ENCODE results near the gene THADA.
"Not testable (repeated sequence)": the region's sequence is repeated elsewhere in the genome, so short reads cannot be mapped to it uniquely, and the experiment has no call there.

THADA gene

DNA sequence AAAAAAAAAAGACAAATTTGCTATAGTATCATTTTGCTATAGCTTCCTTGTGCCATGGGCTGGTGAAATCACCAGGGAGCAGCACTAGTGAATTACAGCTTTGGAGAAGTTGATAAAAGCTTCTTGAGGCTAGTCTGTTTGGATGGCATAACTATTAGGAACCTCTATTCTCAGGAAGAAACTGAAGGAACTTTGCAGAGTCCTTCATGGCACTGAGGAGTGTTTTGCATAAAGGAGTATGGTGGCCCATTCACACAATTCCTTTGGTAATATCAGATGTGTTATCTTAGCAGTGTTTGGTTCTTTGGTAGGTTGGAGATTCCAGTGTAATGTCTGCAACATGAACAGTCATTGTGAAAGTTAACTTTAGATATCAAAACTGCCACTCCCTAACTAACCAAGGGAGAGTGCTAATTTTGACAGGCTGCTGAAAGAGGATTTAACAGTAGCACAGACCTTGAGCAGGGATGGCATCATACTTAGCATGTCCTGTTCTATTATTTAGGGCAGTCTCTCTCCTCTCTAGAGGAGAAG lies 292.8 kb downstream of the THADA start:
- DNase-seq (ENCODE audit: low read depth in 2 of 2): no peak

DNA sequence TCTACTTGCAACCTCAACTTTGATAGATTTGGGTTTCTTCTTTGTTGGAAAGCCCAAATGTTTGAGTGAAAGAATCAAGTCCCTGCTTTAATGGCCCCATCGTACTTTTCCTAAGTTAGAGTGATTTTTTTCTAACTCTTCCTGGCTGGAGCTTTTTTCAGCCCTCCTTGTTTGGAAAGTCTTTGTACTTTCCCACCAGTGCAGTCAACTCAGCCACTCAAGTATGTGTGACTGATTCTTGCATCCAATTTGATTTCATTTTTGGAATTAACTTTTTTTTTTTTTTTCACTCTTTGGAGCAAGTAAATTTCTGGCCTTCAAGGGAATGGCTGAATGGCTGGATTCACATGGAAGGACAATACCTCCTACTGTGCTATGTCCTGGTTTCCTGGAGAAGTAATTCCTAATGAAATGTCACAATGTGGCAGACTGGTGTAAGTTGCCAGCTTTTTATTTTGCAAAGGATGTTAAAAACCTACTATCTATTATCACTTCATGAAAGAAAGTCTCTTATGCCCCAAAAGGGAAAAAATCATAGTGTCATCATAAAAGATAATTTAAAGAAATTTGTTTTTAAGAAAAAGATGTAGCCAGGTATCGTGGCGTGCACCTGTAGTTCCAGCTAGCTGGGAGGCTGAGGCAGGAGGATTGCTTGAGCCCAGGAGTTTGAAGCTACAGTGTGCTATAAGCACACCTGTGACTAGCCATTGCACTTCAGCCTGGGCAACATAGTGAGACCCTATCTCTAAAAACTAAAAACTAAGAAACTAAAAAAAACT lies 293.5 kb downstream of the THADA start:
- DNase-seq (ENCODE audit: low read depth in 2 of 2): no peak

DNA sequence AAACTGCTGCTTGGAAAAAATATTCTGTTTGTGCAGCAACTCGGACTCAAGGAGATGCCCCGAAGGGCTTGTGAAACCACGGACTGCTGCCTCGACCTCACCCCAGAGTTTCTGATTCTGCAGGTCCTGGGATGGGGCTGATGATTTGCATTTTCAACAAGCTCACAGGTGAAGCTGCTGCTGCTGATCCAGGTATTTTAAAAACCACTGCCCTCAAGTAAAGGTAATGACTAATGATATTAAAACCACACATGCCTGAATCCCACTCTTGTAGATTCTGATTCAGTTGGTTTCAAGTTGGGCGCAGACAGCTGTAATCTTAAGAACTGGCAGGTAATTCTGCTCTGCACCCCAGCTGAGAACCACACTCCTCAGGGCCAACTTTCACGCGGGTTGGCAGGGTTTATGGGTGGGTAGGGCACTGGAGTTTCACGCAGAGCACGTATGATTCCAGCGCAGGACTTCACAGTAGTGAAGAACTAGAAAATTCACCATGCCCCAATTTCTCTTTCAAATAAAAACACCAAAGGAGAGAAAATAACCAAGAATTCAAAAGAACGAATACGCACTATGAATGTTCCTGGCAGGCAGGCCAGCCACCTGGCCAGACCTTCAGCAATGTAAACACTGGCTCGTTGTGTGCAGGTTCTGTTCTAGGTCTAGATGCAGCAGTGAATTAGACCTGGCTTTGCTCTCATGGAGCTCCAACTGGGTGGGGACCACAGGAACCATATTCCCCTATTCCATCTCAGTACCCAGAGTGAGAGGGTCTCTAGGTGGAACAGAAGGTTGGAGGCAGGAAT lies 294.9 kb downstream of the THADA start:
- DNase-seq (ENCODE audit: low read depth in 2 of 2): no peak

DNA sequence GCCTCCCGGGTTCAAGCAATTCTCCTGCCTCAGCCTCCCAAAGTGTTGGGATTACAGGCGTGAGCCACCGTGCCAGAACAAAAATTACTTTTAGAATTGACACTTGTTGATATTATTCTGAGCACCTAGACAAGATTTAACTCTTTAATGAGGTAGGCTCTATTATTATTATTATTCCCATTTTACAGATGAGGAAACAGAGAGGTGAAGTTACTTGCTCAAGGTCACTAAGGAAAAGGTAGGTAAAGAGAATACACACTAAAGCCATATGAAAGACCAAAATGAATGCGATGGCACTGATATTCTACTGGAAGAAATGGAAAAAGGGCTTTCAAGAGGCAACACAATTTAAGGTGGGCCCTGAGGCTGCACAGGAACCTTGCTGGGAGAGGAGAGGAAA lies 295.6 kb downstream of the THADA start:
- no peak for DNase-seq (ENCODE audit: low read depth in 2 of 2)

DNA sequence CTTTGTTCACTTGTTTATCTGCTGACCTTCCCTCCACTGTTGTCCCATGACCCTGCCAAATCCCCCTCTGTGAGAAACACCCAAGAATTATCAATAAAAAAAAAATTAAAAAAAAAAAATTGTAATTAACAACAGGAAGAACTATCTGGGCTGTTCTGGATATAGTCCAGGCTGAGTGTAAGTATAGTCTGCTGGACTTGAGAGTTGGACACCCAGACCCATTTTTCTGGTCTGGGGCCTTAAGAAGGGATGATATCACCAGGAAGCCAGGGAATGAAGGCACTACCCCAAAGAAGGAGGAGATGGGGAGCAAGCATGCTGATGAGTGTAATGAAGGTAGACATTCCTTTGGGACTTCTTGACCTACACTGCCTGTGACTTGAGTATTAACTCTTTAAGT lies 297.3 kb downstream of the THADA start:
- DNase-seq (ENCODE audit: low read depth in 2 of 2): no peak

DNA sequence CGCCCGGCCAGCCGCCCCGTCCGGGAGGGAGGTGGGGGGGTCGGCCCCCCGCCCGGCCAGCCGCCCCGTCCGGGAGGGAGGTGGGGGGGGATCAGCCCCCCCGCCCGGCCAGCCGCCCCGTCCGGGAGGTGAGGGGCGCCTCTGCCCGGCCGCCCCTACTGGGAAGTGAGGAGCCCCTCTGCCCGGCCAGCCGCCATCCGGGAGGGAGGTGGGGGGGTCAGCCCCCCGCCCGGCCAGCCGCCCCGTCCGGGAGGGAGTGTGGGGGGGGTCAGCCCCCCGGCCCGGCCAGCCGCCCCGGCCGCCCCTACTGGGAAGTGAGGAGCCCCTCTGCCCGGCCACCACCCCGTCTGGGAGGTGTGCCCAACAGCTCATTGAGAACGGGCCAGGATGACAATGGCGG lies 298.1 kb downstream of the THADA start:
- DNase-seq (ENCODE audit: low read depth in 2 of 2): not testable (repeated sequence)

DNA sequence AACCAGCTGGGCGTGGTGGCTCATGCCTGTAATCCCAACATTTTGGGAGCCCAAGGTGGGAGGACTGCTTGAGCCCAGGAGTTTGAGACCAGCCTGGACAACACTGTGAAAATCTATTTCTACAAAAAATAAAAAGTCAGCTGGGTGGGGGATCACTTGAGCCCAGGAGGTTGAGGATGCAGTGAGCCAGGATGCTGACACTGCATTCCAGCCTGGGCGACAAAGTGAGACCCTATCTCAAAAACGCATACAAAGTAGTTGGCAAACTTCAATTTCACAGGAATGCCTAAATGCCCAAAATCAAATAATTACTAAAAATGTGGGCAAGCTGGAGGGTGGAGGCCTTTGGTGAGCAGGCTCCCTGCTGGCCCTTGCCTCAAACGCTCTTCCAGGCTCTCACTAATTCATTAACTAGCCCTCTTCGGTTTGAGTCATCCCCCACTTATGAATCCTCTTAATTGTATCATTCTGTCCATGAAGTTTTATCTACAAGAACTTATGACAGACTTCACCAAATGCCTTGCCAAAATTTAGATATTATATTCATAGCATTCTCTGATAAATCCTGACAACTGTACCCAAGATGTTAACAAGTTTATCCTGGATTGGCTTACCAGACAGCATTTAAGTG lies 300.8 kb downstream of the THADA start:
- no peak for DNase-seq (ENCODE audit: low read depth in 2 of 2)

DNA sequence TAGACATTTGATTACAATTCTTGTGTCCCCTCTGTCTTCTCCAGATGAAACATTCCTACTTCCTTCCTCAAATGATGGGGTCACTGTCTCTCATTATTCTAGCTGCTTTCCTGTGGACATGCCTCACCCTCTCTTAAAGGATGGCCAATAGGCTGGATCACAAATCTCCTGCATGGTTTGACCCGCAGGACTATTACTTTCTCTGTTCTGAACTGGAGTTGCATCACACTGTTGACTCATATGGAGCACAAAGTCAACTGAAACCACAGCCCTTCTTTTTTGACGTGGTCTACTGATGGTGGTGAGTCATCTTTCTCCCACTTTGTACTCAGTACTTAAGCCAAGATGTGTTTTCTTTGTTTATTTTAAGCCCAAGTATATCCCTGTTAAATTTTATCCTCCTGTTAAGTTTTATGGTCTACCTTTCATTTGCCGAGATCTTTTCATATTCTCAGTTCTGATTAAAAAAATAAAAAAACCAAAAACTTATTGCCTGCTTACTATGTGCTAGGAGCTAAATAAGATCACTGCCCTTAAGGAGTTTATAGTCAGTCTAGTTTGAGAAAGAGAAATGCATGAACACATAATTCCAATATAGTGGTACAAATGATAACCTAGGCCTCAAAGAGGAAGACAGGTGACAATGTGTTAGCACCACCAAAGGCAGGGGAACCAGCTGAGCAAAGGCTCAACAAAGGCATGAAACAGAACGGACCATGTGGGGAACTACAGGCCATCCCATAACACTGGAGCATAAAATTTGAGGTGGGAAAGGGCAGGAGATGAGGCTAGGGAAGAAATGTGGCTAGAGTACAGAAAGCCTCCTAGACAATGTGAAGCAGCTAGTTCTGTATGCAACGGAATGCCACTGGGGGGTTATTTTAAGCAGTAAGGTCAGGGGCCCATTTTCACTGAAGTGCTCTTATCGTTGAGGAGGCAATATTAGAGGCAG lies 301.8 kb downstream of the THADA start:
- peak in 1 of 2 donors; percentile 43 for DNase-seq (ENCODE audit: low read depth in 2 of 2)

DNA sequence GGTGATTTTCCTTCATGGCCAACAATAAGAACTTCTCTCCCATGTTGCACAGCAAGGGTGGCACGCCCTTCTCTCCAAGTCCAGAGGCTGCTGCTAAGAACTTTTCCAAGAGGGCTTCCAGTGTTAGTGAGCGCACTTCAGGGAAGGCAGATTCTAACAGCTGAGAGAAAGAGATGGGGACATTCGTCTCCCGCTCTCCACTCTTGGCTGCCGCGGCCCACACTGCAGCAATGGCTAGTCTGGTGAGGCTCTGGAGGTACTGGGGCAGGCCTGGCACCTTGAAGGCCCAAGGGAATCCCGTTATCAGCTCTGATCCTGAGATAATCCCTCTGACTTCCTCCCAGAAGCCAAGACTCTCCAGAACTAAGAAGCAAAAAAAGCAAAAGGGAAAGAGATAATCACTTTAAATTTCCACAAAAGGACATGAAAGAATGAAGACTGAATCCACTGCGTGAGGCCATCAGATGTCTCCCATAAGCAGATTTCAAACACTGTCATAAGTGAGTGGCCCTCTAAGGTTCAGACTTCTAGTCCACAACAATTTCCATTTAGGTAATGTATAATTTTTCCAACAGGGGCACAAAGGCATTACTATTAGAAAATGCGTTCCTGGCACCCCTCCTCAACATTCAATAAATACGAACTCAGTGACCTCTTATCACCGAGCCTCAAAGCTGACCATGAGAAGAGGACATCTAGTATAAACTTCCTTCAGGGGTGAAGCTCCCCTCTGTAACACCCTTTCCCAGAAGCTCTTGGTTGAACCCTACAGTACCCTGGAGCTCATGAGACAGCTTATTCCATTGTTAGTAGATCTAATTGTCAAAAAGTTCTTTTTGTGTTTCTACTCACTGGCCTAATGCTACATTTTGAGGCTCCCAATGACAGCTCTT lies 302.7 kb downstream of the THADA start:
- DNase-seq (ENCODE audit: low read depth in 2 of 2): no peak

DNA sequence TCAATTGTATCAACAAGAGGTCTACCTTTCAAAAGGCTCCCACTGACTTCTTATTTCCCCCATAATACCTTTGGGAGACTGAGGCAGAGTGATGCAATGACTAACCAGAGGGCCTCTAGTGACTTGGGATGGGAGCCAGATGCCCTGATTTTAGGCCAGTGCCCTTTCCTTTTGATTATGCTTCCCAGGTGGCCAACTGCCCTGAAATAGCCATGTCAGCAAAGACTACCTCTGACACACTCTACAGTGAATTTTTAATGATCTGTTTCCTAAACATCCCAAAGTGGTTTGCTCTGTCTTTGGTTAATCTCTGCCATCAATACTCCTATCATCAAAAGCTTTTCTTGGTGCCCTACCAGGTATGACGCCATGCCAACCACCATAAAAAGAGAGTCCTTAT lies 303.5 kb downstream of the THADA start:
- no peak for DNase-seq (ENCODE audit: low read depth in 2 of 2)

DNA sequence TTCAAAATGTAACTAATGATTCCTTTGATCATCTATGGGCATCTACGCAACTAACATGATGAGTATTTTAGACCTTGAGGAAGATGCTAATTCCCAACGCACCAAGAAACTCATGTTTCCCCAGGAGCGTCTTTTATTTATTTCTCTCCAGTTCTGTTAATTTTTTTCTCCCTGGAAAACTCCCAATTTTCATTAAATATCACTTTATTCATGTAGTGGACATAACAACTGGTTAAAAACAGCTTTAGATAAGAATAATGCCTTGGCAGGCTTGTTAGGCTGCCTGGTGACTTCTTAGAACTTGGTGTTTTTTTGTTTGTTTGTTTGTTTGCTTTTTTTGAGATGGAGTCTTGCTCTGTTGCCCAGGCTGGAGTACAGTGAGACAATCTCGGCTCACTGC lies 306.5 kb downstream of the THADA start:
- DNase-seq (ENCODE audit: low read depth in 2 of 2): no peak

DNA sequence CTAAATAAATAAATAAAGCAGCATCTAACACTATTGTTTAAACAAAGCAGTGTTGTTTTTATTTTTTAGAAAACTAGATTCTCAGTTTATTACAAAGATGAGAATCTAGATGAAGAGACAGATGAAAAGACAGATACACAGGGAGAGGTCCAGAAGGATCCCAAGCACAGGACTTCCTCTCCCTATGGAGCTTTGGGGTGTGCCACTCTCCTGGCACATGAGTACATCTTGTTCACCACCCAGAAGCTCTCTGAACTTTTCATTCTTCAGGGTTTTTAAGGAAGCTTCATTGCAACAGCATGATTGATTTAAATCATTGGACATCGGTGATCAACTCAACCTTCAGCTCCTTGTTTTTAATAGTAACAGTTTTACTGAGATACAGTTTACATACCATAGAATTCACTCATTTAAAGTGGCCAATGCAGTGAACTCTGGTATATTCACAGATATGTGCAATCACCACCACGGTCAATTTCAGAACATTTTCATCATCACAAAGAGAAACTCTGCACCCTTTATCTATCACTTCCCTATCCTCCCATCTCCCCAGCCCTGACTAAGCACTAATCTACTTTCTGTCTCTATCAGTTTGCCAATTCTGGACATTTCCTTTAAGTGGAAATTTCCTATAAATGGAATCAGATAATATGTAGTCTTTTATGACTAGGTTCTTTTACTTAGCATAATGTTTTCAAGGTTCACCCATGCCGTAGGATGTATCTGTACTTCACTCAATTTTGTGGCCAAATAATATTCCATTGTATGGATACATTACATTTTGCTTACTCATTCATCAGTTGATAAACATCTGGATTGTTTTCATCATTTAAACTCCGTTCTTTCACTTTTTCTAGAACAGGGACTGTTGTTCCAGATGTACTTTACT lies 307.2 kb downstream of the THADA start:
- DNase-seq (ENCODE audit: low read depth in 2 of 2): no peak

DNA sequence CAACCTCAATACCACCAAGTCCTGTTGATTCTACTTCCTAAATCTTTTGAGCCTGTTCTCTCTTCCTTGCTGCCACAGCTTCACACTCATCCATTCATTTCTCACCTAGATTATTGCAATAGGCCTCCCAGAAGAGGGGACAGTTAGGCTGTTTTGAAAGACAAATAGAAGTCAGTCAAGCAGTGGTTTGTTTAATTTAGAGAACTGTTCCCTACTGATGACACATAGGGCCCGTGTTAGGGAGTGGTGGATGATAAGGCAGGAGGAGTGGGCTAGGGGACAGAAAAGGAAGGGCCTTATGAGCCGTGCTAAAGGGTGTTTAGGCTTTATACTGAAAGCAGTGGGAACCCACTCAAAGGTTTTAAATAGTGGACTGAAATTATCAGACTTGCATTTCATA lies 309.9 kb downstream of the THADA start:
- DNase-seq (ENCODE audit: low read depth in 2 of 2): no peak

DNA sequence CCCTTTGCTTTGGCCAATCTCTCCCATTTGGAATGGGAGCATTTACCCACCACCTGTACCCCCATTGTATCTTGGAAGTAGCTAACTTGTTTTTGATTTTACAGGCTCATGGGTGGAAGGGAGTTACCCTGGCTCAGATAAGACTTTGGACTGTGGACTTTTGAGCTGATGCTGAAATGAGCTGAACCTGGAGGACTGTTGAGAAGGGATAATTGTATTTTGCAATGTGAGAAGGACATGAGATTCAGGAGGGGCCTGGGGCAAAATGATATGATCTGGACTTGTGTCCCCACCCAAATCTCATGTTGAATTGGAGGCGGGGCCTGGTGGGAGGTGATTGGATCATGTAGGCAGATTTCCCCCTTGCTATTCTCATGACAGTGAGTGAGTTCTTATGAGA lies 310.9 kb downstream of the THADA start:
- DNase-seq (ENCODE audit: low read depth in 2 of 2): no peak

DNA sequence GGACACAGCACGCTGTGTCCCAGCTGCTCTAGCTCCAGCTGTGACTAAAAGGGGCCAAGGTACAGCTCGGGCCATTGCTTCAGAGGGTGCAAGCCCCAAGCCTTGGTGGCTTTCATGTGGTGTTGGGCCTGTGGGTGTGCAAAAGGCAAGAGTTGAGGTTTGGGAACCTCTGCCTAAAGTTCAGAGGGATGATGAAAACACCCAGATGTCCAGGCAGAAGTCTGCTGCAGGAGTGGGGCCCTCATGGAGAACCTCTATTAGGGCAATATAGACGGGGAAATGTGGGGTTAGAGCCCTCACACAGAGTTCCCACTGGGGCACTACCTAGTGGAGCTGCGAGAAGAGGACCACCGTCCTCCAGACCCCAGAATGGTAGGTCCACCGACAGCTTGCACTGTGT lies 311.5 kb downstream of the THADA start:
- DNase-seq (ENCODE audit: low read depth in 2 of 2): not testable (repeated sequence)

DNA sequence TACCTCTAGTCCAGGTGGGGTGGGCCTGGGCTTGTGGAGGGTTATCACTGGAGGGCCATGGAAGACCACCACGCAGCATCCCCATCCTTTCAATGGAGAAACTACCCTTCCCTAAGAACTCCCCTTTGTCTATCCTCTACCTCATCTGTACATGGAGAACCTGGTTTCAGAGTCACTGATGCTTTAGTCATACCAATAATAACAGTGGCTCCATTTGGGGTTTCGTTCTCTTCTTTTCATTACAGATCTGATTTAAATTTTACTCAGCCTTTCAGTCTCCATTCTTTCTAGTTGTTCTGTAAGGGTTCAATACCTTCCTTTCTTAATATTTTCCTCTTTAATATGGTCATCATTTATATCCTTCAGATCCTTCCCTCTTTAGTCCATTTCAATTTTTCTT lies 314.8 kb downstream of the THADA start:
- DNase-seq (ENCODE audit: low read depth in 2 of 2): no peak

DNA sequence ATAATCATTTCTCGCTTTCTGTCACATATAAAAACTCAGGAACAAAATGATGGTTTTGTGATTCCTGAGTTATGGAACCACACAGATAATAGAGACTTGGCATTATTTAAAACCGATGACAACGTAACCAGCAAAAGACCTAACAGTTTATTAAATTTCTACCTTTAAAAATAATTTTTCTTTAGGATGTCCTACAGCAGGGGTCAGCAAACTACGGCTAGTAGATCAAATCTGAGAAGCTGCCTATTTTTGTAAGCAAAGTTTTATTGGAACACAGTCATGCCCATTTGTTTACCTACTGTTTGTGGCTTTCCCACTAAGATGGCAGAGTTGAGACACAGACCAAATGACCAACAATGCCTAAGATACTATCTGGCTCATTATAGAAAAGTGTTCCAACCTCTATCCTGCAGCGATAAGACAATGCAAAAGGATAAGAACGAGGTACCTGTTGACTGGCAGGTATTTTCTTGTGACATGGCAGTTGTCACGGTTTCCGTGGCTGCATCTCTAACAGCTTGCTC lies 316.5 kb downstream of the THADA start:
- DNase-seq (ENCODE audit: low read depth in 2 of 2): no peak

DNA sequence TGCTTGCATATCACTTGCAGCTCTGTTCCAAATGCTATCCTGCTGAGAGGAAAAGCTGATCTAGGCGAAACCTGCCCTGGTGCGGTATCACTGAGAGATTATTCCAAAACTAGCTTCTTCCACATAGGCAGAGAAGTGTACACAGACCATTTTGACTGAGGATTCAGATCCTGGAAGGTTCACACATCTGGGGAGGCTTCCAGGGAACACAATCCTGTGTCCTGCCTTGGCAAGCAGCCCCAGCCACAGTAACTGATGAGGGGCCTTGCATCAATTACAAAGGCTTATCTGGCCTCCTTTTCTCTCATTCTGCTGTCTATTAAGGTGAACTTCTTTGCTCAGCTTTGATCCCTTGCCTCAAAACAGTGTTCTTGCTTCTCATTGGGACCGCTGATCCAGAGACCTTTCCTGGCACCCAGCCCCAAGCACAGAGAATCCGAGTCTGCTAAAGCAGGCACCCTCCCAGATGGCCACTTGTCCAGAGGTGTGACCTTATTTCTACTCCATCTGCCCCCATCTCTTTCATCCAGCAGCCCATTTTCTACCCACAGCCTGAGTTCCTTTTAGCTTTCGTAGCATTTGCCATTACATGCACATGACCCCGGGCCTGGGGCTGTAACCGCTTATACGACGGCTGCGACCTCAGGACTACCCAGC lies 317.1 kb downstream of the THADA start:
- no peak for DNase-seq (ENCODE audit: low read depth in 2 of 2)

All from stimulated activated CD8-positive, alpha-beta memory T cell treated with anti-CD3 and anti-CD28 coated beads, Interleukin-7, amount 100 ng/mL, for 4 hours (primary cell).